Stimulated activated CD8-positive, alpha-beta memory T cell treated with anti-CD3 and anti-CD28 coated beads, Interleukin-4, amount 100 ng/mL, for 4 hours (primary cell): ENCODE measurements around the gene ZNF101.

Source experiments
- DNase-seq, 2 donors: peaks; one replicate each; pipeline ENCODE4 v3.0.0-alpha.2; 2020; ENCODE audit warnings: low read depth in 2 of 2, low spot score in 1 of 2

Gene ZNF101

DNA sequence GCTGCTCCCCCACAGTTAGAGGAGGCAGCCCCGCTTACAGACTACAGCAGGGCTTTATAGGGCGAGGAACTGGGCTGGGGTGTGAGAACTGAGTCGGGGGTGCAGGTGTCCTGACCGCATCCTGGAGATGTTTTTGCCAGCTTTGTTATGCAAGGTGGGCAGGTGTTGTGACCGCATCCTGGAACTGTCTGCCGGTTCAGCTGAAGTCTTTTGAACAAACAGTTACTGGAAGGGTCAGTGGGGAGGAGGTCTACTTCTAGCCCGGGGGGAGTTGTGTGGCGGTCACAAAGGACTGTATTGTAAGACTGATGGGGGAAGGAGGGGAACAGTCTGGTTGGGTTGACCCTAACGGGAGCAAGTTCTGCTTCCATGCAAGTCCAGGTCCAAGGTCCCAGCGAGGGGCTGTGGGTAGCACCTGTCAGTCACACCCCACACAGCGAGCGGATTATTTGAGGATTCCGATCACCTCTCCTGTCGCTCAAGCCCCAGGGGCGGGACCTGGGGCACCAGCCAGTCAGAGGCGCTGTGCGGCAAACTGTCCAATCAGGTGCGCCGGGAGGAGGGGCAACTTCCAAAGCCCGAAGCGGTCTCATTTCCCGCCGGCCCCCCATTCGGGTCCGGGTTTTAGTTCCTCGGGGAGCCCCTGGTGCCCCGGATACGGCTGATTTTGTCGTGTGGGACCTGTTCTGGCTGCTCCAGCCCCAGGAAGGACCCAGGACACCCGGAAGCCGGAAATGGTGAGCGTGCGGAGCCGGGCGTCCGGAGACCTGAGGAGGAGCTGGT is at the start of gene ZNF101:
Gene ZNF101 (plus strand): TSS at position 610 of the 783 bp plus-strand sequence. CDS start 125 bp downstream, at position 735.
- peak; percentile 86 to 87 for DNase-seq

DNA sequence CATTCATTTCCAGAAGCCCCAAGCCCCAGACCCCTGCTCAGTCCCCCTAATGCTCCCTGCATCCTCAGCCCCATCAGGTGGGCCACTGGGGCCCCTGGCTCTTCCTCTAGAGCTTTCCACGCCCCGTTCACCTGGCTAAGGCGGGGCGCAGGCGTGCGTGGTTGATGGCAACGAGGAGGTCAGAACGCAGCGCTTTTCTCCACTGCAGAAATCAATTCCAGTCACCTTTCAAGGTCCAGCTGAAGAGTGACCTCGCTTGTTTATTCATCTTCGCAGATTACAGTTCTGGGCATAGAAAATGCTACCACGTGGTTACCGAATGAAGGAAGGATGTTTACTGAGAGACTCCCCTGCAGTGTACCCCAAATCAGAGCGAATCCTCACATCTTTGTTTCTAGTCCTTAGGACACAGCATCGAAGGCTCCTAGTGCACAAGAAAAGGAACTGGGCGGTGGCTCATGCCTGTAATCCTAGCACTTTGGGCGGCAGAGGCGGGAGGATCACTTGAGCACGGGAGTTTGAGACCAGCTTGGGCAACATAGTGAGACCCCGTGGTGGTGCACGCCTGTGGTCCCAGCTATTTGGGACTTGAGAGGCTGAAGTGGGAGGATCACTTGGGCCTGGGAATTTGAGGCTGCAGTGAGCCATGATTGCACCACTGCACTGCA is 49.3 kb upstream of the ZNF101 start:
- no peak for DNase-seq

DNA sequence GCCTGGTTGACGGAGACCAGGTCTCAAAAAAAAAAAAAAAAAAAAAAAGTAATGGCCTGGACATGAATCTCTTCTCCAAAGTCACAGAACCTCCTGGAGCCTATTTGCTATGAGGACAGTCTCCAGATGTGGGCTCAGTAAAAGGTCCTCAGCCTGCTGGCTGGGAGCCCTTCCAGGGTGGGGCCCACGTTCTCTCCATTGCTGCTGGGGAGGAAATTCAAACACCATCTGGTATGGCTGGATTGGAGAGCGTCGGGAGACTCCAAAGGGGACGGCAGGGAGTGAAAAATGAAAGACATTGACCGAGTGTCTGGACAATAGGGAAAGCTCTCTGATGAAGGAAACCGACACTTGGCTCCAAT is 48.8 kb upstream of the ZNF101 start:
- DNase-seq: no peak

- DNase-seq: no peak
These were observed 45.3 kb upstream of the ZNF101 start for GRCh38 chr19:19623383-19623782.

GRCh38 chr19:19624032-19624570 is 44.5 kb upstream of the ZNF101 start:
- no peak for DNase-seq

GRCh38 chr19:19626516-19627472 is 41.8 kb upstream of the ZNF101 start:
- no peak for DNase-seq

GRCh38 chr19:19627621-19628500 is 40.8 kb upstream of the ZNF101 start, which contains the start of gene LPAR2:
Gene LPAR2, minus strand, starts transcription at chr19:19628220. Its CDS starts 945 bp downstream, at chr19:19627275.
- peak; percentile 52 to 67 for DNase-seq

DNA sequence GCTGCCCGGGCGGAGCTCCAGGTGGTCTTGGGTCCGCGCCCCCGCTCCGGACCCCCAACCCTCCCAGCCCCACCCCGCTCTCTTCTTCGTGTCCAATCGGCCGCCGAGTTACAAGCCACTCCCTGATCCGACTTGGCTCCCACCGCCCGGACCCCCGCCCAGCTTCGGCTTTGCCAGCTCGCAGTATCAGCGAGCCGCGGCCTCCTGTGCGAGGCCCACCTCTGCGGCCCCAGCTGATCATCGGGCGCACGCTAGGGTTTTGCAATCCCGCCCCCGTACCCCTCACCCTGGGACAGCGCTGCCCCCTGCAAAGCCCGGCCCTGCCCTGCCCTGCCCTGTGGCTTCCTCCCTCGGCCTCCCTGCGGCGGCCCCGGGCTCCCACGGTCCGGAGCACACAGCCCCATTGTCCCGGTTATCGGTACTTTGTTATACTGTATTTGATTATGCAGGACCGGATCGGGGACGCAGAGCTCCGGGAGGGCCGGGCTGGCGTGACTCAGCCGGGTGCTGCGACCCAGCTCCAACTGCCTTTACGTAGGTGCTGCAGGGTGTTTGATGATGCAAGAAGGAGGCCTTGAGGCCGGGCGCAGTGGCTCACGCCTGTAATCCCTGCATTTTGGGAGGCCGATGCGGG is 40.0 kb upstream of the ZNF101 start:
- DNase-seq: peak in 1 of 2 donors; percentile 33

- DNase-seq: no peak
These were observed 38.6 kb upstream of the ZNF101 start for GRCh38 chr19:19630062-19630414.

DNA sequence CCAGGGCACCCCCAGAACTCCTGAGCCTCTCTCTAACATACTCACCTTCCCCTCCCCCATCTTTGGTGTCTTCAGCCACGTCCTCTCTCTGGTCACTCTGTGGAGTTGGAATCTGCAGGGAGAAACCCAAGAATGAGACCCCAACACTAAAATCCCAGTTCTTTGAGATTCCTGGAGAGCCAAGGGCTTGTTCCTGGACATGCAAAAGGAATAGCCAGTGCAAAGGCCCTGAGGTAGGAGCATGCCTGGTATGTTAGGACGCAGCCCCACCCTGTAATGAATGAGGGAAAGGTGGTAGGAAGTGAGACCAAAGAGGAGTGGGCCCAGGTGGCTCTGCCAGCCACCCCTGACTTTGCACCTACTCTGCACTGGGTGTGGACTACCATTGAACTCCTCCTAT is 38.2 kb upstream of the ZNF101 start:
- DNase-seq: no peak

- no peak for DNase-seq
These were observed 37.3 kb upstream of the ZNF101 start for GRCh38 chr19:19631346-19631745.

DNA sequence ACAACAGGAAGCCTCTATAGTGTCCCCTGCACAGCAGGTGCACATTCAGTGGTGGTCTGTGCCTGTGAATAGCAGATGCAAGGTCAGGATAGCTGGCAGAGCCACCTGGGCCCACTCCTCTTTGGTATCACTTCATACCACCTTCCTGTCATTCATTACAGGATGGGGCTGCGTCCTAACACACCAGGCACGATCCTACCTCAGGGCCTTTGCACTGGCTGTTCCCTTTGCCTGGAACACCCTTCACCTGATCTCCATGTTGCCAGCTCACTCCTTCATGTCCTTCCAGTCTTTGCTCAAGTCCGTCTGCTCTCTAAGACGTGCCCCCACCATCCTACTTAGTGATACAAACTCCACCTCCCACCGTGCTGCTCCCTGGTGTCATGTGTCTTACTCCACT is 36.0 kb upstream of the ZNF101 start:
- DNase-seq: no peak

DNA sequence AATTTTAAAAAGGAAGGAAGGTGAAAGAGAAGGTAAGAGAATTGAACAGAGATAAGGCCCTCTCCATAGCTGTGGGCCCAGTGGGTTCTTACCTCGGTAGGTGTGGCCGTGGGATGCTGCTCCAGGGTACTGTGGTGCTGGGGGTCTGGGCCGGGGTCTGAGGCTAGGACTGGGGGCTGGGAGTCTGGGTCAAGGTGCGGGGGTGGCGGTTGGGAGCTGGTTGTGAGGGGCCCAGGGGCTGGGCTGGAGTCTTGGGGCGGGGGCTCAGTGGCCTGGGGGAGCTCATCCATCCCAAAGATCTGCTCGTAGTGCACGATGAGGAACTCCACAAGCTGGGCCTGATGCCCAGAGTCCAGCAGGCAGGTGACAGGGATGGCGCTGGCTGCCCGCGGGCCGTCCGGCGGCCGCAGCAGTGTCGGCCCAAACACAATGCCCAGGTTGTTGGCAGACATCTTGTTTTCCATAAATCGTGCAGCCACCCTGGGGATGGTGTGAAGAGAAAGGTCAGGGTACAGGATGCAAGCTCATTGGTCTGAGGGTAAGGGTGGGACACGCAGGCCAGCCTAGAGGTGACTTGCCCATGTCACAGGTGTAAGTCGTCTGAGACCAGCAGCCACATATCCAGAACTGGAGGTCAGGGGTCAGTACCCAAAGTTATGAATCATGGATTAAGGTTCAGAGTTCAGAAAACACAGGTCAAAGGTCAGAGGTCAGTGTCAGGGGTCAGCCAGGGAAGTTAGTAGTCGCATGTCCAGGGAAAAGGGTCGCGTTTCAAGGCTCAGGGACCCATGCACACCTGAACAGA is 34.7 kb upstream of the ZNF101 start:
- no peak for DNase-seq

- DNase-seq: no peak
These were observed 33.9 kb upstream of the ZNF101 start for GRCh38 chr19:19634516-19635312.

DNA sequence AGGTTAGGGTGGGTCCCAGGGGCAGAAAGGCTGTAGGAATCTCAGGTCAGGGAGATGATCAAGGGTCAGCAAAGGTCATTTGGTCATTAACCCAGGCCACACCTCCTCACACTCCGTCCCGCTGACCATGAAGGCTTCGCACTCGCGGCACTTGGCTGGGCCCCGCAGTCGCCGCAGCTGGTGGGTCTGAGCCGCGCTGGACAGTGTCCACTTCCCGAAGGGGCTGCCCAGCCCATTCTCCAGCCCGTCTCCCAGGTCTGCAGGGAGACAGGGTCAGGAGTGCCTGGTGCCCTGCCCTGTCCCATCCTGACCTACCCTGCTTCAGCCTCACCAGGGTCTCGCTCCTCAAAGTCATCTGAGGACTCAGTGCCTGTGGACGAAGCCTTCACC is 33.3 kb upstream of the ZNF101 start:
- no peak for DNase-seq

DNA sequence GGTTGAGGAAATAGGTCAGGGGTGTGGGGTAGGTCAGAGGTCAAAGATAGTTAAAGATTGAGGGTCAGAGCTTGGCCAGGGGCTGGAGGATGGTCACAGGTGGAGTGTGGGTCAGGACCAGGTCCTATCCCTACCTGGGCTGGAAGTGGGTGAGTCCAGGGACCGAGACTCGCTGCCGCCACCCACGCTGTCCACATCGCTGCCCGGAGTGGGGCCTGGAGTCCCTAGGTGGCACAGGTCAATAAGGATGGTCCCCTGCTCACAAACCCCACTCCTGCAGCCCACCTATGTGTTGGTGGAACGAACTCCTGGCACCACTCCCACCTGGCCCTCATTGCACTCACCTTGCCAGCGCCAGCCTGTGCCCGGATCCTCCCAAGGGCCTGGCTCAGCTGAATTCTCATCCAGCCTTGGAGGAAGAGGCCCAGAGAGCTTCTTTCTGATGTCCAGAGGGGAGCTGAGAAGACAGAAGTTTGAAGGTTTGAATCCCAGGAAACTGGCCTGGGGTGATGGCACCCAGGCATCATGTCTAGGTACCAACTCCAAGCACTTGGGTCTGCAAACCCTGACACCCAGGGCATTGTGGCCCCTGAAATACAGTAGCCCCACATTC is 32.0 kb upstream of the ZNF101 start:
- no peak for DNase-seq

DNA sequence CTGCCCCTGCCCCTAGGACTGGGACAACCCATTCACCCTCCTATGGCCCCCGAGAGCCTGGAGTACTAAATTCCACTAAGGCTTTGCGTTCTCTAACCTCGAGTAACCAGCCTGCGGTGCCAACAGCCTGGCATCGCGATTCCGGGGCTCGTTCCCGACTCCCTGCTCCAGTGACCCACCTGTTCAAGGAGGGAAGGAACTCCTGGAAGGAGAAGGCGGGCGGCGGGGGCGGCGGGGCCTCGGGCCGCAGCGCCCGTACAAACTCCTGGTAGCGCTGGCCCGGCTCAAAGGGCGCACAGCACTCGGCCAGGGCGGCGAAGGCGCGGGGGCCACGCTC is 31.5 kb upstream of the ZNF101 start:
- no peak for DNase-seq
